ENCODE results near the gene SYNCRIP. TPM values are rescaled to one million over a fixed set of nuclear protein-coding genes. Genes with fewer than 3 reads are reported as not detected.
A peak's percentile ranks its signal among the peaks of the same experiment; 100 is the strongest.

Gene SYNCRIP
- polyA plus RNA-seq, 1 experiment = 40.4 TPM

DNA sequence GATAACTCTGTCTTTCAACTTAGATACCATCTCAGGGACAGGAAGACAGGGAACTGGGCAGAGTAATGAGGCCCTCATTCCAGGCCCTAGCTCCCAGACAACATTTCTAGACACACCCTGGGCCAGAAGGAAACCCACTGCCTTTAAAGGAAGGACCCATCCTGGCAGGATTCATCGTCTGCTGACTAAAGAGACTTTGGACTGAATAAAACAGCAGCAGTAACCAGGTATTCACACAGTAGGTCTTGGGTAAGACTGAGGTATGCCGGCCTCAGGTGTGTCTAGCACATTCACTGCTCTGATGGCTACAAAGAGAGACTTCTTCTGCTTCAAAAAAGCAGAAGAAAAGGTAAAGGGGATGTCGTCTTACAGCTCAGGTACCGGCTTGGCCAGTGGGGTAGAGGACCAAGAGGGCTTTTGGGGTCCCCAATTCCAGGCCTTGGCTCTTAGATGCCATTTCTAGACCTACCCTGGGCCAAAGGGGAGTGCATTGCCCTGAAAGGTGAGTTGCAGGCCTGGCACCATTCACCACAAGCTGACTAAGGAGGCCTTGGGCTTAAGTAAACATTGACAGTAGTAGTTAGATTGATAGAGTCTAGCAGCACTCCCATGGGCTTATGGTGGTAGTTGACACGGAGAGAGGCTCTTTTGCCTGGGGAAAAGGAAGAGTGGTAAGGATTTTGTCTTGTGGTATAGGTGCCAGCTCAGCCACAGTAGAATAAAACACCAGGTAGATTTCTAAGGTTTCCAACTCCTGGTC is 62.4 kb downstream of the SYNCRIP start:
- CTCF ChIA-PET = no interaction called here
- TF ChIP-seq, protein P1, sequence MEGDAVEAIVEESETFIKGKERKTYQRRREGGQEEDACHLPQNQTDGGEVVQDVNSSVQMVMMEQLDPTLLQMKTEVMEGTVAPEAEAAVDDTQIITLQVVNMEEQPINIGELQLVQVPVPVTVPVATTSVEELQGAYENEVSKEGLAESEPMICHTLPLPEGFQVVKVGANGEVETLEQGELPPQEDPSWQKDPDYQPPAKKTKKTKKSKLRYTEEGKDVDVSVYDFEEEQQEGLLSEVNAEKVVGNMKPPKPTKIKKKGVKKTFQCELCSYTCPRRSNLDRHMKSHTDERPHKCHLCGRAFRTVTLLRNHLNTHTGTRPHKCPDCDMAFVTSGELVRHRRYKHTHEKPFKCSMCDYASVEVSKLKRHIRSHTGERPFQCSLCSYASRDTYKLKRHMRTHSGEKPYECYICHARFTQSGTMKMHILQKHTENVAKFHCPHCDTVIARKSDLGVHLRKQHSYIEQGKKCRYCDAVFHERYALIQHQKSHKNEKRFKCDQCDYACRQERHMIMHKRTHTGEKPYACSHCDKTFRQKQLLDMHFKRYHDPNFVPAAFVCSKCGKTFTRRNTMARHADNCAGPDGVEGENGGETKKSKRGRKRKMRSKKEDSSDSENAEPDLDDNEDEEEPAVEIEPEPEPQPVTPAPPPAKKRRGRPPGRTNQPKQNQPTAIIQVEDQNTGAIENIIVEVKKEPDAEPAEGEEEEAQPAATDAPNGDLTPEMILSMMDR (IDR thresholded peaks at IDR 0.05; ENCODE audit: low read depth, low read length) = no peak
- DNase-seq (ENCODE audit: low read depth, low spot score) = no peak

DNA sequence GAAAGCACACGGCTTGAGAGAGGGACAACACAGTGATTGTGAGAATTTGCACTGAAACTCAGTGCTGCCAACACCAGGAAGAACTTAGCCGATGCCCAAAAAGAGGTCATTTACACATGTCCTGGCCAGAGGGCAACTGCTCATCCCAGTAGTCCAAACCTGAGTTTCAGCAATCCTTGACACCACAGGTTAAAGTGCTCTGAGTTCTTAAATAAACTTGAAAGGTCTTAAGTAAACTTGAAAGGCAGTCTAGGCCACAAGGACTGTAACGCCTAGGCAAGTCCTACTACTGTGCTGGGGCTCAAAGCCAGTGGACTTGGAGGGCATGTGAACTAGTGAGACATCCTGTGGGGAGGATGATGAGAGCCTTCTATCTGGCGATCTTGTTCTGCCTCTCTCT is 63.1 kb downstream of the SYNCRIP start:
- Histone ChIP-seq H3K27ac (ENCODE audit: low read depth, low read length) (no peak overlapping the region), H3K9me3 (ENCODE audit: control insufficient read depth, insufficient read depth, low read length) (no peaks in the 10 kb centered on the region), H3K27me3 (ENCODE audit: control insufficient read depth, insufficient read depth, low read length) (no peaks in the 10 kb centered on the region), H3K4me3 (ENCODE audit: low read depth, low read length) (no peak overlapping the region)
- CTCF ChIA-PET = no interaction called here
- POLR2A ChIA-PET = no interaction called here
- no peak for DNase-seq (ENCODE audit: low read depth, low spot score)
- TF ChIP-seq, protein P1 (IDR thresholded peaks at IDR 0.05; ENCODE audit: low read depth, low read length) = no peak

More for the DNA sequence above, 62.4 kb downstream of the SYNCRIP start:
- H3K27me3 ChIP-seq (ENCODE audit: control insufficient read depth, insufficient read depth, low read length) = no peaks in the 10 kb centered on the region
- H3K4me3 ChIP-seq (ENCODE audit: low read depth, low read length) = no peak overlapping the region
- no peaks in the 10 kb centered on the region for H3K9me3 ChIP-seq (ENCODE audit: control insufficient read depth, insufficient read depth, low read length)
- POLR2A ChIA-PET = interaction anchor here (0.8 kb wide), 1 partner anchor 13 kb away, joined by 3 read pairs; the partner anchor contains the start of gene SNX14
- H3K27ac ChIP-seq (ENCODE audit: low read depth, low read length) = peak overlapping the region; percentile 31

DNA sequence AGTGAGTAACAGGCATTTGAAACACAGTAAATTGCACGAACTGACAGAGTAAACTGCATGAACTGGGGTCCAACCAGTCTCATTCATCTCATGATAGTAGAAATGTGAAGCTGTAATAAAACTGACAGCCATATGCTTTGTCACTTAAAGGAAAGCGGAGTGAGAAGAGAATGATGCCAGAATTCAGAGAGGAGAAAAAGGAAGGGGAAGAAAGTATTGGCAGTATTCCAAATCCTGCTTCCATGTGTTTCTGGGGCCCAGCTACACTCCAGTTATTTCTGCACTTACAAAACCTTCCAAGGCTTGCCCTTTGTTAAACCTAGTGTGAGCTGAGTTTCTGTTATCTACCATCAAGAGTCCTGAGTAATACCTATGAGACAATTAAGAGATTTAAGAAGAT is 66.2 kb downstream of the SYNCRIP start:
- ChIA-PET POLR2A (no interaction called here), CTCF (interaction anchor here (1.3 to 1.5 kb wide), 2 partner anchors 39 to 92 kb away, joined by 3 read pairs; no protein-coding TSS in a partner anchor)
- Histone ChIP-seq H3K4me3 (ENCODE audit: low read depth, low read length) (no peak overlapping the region), H3K27ac (ENCODE audit: low read depth, low read length) (no peak overlapping the region), H3K9me3 (ENCODE audit: control insufficient read depth, insufficient read depth, low read length) (no peaks in the 10 kb centered on the region), H3K27me3 (ENCODE audit: control insufficient read depth, insufficient read depth, low read length) (no peaks in the 10 kb centered on the region)
- DNase-seq (ENCODE audit: low read depth, low spot score) = no peak
- TF ChIP-seq, protein P1 (IDR thresholded peaks at IDR 0.05; ENCODE audit: low read depth, low read length) = no peak

DNA sequence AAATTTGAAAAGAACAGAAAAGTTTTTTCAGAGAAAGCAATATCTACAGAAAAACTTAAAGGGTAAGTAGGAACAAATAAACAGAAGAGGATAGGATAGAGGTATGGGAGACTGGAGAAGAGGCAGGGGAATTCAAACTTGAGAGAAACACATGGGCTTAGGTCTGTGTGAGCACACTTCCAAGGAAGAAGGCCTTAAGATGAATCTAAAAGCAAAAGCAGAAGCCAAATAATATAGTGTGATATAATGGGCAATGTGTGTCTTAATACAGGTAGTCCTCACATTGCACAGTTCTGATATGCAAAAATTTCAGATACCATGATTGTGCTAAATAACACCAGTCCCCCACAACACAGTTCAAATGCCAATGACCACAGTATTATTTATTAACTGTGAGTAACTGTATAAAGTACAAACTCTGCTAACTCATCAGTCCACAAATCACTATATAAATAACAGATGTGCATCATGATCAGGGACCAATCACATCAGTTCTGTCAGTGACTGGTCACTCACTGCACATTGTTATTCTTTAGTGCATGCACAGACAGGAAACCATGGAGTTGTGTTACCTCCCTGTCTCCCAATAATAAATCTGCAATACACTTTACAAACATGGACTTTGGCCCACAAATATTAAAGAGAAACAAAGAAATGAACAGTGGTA is 67.6 kb downstream of the SYNCRIP start:
- no peaks in the 10 kb centered on the region for H3K27me3 ChIP-seq (ENCODE audit: control insufficient read depth, insufficient read depth, low read length)
- no peak overlapping the region for H3K4me3 ChIP-seq (ENCODE audit: low read depth, low read length)
- H3K9me3 ChIP-seq (ENCODE audit: control insufficient read depth, insufficient read depth, low read length) = no peaks in the 10 kb centered on the region
- DNase-seq (ENCODE audit: low read depth, low spot score) = no peak
- no peak overlapping the region for H3K27ac ChIP-seq (ENCODE audit: low read depth, low read length)
- POLR2A ChIA-PET = no interaction called here
- CTCF ChIA-PET = no interaction called here
- TF ChIP-seq, protein P1 (IDR thresholded peaks at IDR 0.05; ENCODE audit: low read depth, low read length) = no peak

DNA sequence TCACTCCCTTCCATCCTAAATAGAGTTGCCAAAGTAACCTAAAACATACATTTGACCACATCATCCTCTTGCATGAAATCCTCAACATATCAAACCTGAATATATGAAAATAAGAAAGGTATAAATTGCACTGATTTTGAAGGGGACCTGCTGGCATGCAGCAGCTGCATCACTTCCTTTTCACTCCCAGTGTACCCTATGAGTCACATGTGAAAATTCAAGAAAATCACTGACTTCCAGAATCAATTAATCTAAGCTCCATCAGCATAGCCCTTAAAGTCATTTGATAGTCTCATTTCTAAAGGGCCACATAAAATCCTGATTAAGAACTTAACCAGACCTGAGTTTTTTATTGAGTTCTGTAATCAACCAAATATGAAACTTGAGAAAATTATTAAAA is 73.4 kb downstream of the SYNCRIP start:
- ChIA-PET CTCF (interaction anchor here (0.6 to 1.1 kb wide), 2 partner anchors 32 to 215 kb away, joined by 3 read pairs; no protein-coding TSS in a partner anchor), POLR2A (interaction anchor here (0.7 kb wide), 1 partner anchor 74 kb away, joined by 5 read pairs; the partner anchor contains the start of gene SYNCRIP)
- Histone ChIP-seq H3K4me3 (ENCODE audit: low read depth, low read length) (no peak overlapping the region), H3K9me3 (ENCODE audit: control insufficient read depth, insufficient read depth, low read length) (no peaks in the 10 kb centered on the region), H3K27me3 (ENCODE audit: control insufficient read depth, insufficient read depth, low read length) (no peaks in the 10 kb centered on the region), H3K27ac (ENCODE audit: low read depth, low read length) (peak overlapping the region; percentile 22)
- TF ChIP-seq, protein P1 (IDR thresholded peaks at IDR 0.05; ENCODE audit: low read depth, low read length) = no peak
- DNase-seq (ENCODE audit: low read depth, low spot score) = no peak
